IMR-90 (cell line): ENCODE results near the gene DCAF6.

ENCODE experiments used
- POLR2A ChIP-seq: IDR thresholded peaks from 2 replicates; pipeline ENCODE4 v1.6.1; 2012; ENCODE audit warnings: mild to moderate bottlenecking, low read depth, low read length
- TF ChIP-seq, protein P1 (sequence below): fragments of 150-350 bp; IDR thresholded peaks from 2 replicates; pipeline ENCODE4 v1.6.1; 2017; ENCODE audit warnings: mild to moderate bottlenecking, antibody characterized with exemption, low read length, low read depth
- TF ChIP-seq, protein P2 (sequence below): conservative IDR thresholded peaks from 2 replicates; pipeline ENCODE4 v1.5.1; 2012; ENCODE audit warnings: mild to moderate bottlenecking, low read depth, low read length, improper control_type of control experiment

DNA sequence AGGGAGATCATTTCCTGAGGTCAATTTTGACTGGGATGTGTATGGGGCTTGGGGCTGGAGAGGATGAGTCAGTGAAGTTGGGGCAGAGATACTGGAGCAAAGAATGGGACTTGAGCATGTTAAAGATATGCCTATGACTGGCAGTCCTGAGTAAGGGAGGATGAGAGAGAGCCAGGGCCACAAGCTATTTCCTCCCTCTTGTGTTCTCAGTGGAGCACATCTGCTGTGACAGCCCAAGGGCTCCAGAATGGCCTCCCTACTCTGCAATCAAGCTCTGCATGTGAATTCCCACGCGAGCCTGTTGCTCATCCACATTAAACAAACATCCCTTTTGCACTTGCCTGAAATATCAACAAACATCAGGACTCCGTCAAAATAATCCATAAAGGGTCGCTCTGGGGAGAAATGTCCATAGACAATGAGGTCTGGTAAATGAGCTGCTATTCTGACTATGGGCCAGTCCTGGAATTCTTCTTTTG, 31.8 kb upstream of the DCAF6 start:
- TF ChIP-seq, protein P1, sequence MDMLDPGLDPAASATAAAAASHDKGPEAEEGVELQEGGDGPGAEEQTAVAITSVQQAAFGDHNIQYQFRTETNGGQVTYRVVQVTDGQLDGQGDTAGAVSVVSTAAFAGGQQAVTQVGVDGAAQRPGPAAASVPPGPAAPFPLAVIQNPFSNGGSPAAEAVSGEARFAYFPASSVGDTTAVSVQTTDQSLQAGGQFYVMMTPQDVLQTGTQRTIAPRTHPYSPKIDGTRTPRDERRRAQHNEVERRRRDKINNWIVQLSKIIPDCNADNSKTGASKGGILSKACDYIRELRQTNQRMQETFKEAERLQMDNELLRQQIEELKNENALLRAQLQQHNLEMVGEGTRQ, result no peak
- TF ChIP-seq, protein P2, sequence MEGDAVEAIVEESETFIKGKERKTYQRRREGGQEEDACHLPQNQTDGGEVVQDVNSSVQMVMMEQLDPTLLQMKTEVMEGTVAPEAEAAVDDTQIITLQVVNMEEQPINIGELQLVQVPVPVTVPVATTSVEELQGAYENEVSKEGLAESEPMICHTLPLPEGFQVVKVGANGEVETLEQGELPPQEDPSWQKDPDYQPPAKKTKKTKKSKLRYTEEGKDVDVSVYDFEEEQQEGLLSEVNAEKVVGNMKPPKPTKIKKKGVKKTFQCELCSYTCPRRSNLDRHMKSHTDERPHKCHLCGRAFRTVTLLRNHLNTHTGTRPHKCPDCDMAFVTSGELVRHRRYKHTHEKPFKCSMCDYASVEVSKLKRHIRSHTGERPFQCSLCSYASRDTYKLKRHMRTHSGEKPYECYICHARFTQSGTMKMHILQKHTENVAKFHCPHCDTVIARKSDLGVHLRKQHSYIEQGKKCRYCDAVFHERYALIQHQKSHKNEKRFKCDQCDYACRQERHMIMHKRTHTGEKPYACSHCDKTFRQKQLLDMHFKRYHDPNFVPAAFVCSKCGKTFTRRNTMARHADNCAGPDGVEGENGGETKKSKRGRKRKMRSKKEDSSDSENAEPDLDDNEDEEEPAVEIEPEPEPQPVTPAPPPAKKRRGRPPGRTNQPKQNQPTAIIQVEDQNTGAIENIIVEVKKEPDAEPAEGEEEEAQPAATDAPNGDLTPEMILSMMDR, result 0 out of 2 replicates have a peak, but pooled peaks have one; percentile 21
- TF ChIP-seq POLR2A, result no peak
